Measurements from ENCODE around the gene CHRDL2. TPM values are rescaled to one million over a fixed set of nuclear protein-coding genes. Genes with fewer than 3 reads are reported as not detected.
A peak's percentile ranks its signal among the peaks of the same experiment; 100 is the strongest.

Gene CHRDL2, protein sequence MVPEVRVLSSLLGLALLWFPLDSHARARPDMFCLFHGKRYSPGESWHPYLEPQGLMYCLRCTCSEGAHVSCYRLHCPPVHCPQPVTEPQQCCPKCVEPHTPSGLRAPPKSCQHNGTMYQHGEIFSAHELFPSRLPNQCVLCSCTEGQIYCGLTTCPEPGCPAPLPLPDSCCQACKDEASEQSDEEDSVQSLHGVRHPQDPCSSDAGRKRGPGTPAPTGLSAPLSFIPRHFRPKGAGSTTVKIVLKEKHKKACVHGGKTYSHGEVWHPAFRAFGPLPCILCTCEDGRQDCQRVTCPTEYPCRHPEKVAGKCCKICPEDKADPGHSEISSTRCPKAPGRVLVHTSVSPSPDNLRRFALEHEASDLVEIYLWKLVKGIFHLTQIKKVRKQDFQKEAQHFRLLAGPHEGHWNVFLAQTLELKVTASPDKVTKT
- total RNA-seq: not detected in 2 replicates

DNA sequence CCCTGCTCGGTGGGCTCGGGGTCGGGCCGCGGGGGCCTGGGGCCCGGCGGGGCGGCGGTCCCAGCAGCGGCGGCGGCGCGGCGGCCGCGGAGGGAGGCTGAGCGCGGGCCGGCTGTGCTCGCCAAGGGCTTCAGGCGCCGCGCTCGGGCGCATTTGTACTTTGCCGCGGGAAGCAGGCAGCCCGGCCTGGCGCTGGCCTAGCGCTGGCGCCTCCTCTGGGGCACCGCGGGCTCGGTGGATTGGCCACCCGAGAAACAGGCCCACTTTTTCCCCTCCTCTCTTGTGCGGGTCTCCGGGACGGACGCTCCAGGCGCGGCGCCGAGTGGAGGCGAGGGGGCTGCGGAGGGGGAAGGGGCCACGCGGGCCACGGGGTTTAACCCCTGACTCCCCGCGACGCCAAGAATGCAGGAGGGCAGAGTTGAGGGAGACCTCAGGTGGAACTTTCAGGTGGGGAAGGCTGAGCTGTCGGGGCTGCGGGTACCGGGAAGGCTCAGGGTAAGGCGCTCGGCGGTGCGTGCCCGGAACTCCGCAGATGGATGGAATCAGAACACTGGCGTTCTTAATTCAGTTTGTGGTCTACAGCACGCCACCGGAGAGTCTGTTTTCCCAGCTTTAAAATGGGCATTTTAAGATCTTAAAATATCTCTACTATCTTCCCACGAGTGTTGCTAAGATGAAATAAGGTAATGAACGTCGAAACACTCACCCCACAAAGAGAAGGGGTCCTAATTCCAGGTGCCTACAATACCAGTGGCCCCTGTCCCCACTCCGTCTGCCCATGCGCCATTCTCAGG is at the start of gene CHRDL2:
TSS of gene CHRDL2 (minus strand) at position 126 of the 794 bp plus-strand sequence. CDS start 538 bp downstream, outside the sequence.
- peaks cover 12% of the 10 kb centered on the region for H3K4me1 Mint-ChIP-seq
- CTCF ChIA-PET: no interaction called here

DNA sequence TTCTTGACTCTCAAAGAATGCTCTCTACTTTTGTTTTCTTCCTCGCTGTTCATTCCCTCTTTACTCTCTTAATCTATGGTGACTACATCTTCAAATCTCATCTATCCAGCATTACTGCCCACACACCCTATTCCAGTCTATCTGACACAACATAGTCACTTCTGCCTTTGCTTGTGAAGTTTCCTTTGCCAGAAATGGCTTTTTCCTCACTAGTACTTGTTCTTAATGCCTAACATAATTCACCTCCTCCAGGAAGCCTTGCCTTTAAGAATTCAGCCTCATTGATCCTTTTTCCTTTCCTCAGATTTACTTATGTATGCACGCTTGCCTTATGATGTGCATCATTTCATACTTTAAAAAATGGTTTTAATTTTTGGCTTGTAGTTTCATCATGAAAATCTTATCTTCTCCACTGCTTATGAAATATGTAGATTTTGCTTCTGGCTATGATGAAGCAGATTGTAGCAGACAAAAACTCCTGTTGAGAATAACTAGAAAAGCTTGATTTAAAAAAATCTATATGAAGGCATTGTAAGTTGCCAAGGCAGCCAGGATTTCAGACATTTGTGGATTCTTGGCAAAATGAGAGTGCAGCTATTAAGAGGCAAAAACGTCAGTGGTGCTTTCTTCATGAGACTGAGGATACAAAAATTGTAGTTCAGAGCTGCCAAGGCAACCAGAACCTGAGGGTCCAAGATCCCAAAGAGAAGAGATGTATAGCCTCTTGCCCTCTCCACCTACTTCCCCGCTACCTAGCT is 49.2 kb upstream of the CHRDL2 start:
- Mint-ChIP-seq H3K4me3 (no peak overlapping the region), H3K4me1 (peaks cover 37% of the 10 kb centered on the region), H3K9me3 (no peaks in the 10 kb centered on the region), H3K27ac (no peak overlapping the region), H3K36me3 (ENCODE audit: low read depth) (peaks cover 12% of the 10 kb centered on the region), H3K27me3 (no peaks in the 10 kb centered on the region)
- ChIA-PET CTCF (no interaction called here), POLR2A (interaction anchor here (1.0 kb wide), 1 partner anchor 12 kb away, joined by 3 read pairs; no protein-coding TSS in a partner anchor)
- DNase-seq (no peak), ATAC-seq (ENCODE audit: low read depth) (no peak)
- TF ChIP-seq, protein P1, sequence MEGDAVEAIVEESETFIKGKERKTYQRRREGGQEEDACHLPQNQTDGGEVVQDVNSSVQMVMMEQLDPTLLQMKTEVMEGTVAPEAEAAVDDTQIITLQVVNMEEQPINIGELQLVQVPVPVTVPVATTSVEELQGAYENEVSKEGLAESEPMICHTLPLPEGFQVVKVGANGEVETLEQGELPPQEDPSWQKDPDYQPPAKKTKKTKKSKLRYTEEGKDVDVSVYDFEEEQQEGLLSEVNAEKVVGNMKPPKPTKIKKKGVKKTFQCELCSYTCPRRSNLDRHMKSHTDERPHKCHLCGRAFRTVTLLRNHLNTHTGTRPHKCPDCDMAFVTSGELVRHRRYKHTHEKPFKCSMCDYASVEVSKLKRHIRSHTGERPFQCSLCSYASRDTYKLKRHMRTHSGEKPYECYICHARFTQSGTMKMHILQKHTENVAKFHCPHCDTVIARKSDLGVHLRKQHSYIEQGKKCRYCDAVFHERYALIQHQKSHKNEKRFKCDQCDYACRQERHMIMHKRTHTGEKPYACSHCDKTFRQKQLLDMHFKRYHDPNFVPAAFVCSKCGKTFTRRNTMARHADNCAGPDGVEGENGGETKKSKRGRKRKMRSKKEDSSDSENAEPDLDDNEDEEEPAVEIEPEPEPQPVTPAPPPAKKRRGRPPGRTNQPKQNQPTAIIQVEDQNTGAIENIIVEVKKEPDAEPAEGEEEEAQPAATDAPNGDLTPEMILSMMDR (IDR thresholded peaks at IDR 0.05): no peak
- intact Hi-C loops (cut with micrococcal nuclease): no loop called here

More for the DNA sequence above, at the start of gene CHRDL2:
- TF ChIP-seq, protein P1 (IDR thresholded peaks at IDR 0.05): no peak
- DNase-seq: no peak
- Mint-ChIP-seq H3K36me3 (ENCODE audit: low read depth) (no peaks in the 10 kb centered on the region), H3K4me3 (peak within 1 kb of the TSS; percentile 15), H3K27me3 (peaks cover 55% of the 10 kb centered on the region), H3K9me3 (no peaks in the 10 kb centered on the region), H3K27ac (no peak within 1 kb of the TSS)
- ATAC-seq (ENCODE audit: low read depth): no peak
- intact Hi-C loops (cut with micrococcal nuclease): no loop called here
- POLR2A ChIA-PET: no interaction called here

DNA sequence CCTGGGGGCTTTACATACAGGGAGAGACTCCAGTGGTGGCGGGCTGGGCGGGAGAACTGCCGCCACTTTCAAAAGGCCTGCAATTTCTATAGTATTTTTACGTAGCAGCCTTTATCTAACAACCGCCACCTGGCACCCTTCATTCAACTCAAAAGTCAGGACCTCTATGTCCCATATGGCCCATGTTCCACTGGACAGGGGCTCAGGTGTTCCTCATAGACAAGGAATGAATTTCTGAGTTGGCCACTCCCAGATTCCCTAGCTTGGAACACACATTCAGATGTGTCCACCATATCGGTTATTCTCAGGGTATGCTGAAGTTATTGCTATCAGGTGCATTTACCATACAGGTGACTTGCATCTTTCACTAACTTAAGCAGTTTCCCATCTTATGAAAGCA is 47.4 kb upstream of the CHRDL2 start:
- ChIA-PET POLR2A (no interaction called here), CTCF (no interaction called here)
- intact Hi-C loops (cut with micrococcal nuclease): no loop called here
- H3K9me3 Mint-ChIP-seq: no peaks in the 10 kb centered on the region
- no peaks in the 10 kb centered on the region for H3K27me3 Mint-ChIP-seq
- peaks cover 20% of the 10 kb centered on the region for H3K36me3 Mint-ChIP-seq (ENCODE audit: low read depth)
- DNase-seq: no peak
- H3K4me1 Mint-ChIP-seq: peaks cover 34% of the 10 kb centered on the region
- no peak overlapping the region for H3K4me3 Mint-ChIP-seq
- TF ChIP-seq, protein P1 (IDR thresholded peaks at IDR 0.05): no peak
- no peak for ATAC-seq (ENCODE audit: low read depth)
- H3K27ac Mint-ChIP-seq: no peak overlapping the region

DNA sequence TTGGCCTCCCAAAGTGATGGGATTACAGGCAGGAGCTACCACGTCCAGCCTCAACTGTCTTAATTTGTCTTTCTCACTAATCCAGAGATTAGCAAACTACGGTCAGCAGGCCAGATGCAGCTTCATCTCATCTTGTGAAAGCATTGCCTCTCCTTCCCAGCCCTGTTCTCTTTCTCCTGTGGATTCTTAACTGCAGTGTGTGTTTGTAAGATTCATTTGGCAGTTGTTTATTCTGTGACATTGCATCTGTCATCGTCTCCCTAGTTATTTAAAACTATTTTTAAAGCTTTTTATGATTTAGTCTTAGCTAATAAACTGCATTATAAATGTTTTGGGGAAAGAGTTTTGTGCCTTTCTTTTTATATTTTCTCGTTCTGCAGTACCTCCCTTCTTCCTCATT is 46.7 kb upstream of the CHRDL2 start:
- ATAC-seq (ENCODE audit: low read depth): no peak
- H3K9me3 Mint-ChIP-seq: no peaks in the 10 kb centered on the region
- DNase-seq: no peak

More for the DNA sequence above, 46.7 kb upstream of the CHRDL2 start:
- no peaks in the 10 kb centered on the region for H3K27me3 Mint-ChIP-seq
- peaks cover 30% of the 10 kb centered on the region for H3K4me1 Mint-ChIP-seq
- POLR2A ChIA-PET: no interaction called here
- H3K4me3 Mint-ChIP-seq: no peak overlapping the region
- CTCF ChIA-PET: no interaction called here
- intact Hi-C loops (cut with micrococcal nuclease): no loop called here
- H3K27ac Mint-ChIP-seq: no peak overlapping the region
- H3K36me3 Mint-ChIP-seq (ENCODE audit: low read depth): peaks cover 20% of the 10 kb centered on the region
- TF ChIP-seq, protein P1 (IDR thresholded peaks at IDR 0.05): no peak
